IMR-90 (cell line): ENCODE measurements around the gene HJURP. TPM values are rescaled to one million over a fixed set of nuclear protein-coding genes. Genes with fewer than 3 reads are reported as not detected.

Experiments
- ATAC-seq: fragments of 200-7000 bp; cut with Tn5 transposase; 2 replicates; pipeline ENCODE4 v1.9.1; 2020; ENCODE audit warnings: low read depth, mild to moderate bottlenecking, moderate library complexity
- BruUV-seq: library from RNA; stranded (reverse); fragments of 400-500 nt; replicated peaks from 2 replicates; lab custom pipeline; 2021; lab: Mats Ljungman, UMichigan
- CTCF ChIA-PET: fragments of 300-600 bp; formaldehyde crosslinking; extraction: SDS; loops from one replicate; lab custom pipeline; 2021; ENCODE audit warnings: antibody characterized with exemption; lab: Yijun Ruan, JAX
- POLR2A ChIA-PET: fragments of 300-600 bp; sonication (Branson Sonifier 250); formaldehyde crosslinking; loops from one replicate; lab custom pipeline; 2022; ENCODE audit warnings: antibody characterized with exemption; ENCODE audit not compliant: unreplicated experiment; lab: Charles Lee
- DNase-seq: peaks from one replicate; pipeline ENCODE4 v3.0.0; 2013
- H2AFZ ChIP-seq: replicated peaks from 2 replicates; pipeline ENCODE3; 2013; ENCODE audit warnings: low read length, mild to moderate bottlenecking; ENCODE audit not compliant: poor library complexity
- H2AK5ac ChIP-seq: 2 replicates; pipeline ENCODE4 v1.6.1; 2013; ENCODE audit warnings: low read depth, low read length, inconsistent platforms
- H2AK9ac ChIP-seq: replicated peaks from 2 replicates; pipeline ENCODE3; 2013; ENCODE audit warnings: mild to moderate bottlenecking, low read depth, low read length, moderate library complexity; ENCODE audit not compliant: poor library complexity
- H2BK120ac ChIP-seq: 2 replicates; pipeline ENCODE4 v1.6.1; 2013; ENCODE audit warnings: low read depth, low read length, inconsistent platforms
- H2BK15ac ChIP-seq: 3 replicates; pipeline ENCODE4 v1.6.1; 2013; ENCODE audit warnings: low read depth, low read length, inconsistent platforms
- H2BK20ac ChIP-seq: 2 replicates; pipeline ENCODE4 v1.6.1; 2013; ENCODE audit warnings: low read depth, mild to moderate bottlenecking, inconsistent platforms, low read length, moderate library complexity
- H2BK5ac ChIP-seq: 2 replicates; pipeline ENCODE4 v1.6.1; 2013; ENCODE audit warnings: mild to moderate bottlenecking, low read depth, low read length, inconsistent platforms; ENCODE audit not compliant: poor library complexity, severe bottlenecking
- H3K14ac ChIP-seq: replicated peaks from 2 replicates; pipeline ENCODE4 v1.6.1; 2013; ENCODE audit warnings: low read depth, low read length, inconsistent platforms
- H3K18ac ChIP-seq: 2 replicates; pipeline ENCODE4 v1.6.1; 2013; ENCODE audit warnings: low read depth, low read length, control low read depth
- H3K23ac ChIP-seq: 2 replicates; pipeline ENCODE4 v1.6.1; 2013; ENCODE audit warnings: low read depth, low read length, inconsistent platforms
- H3K27ac ChIP-seq: 2 replicates; pipeline ENCODE4 v1.5.1; 2013; ENCODE audit warnings: mild to moderate bottlenecking, control low read depth, low read length; ENCODE audit not compliant: insufficient read depth
- H3K27me3 ChIP-seq: 2 replicates; pipeline ENCODE4 v1.6.1; 2013; ENCODE audit warnings: low read length; ENCODE audit not compliant: control insufficient read depth, insufficient read depth
- H3K36me3 ChIP-seq: 2 replicates; pipeline ENCODE4 v1.6.1; 2013; ENCODE audit warnings: low read length, mixed read lengths; ENCODE audit not compliant: control insufficient read depth, insufficient read depth
- H3K4ac ChIP-seq: 2 replicates; pipeline ENCODE4 v1.6.1; 2013; ENCODE audit warnings: low read depth, low read length, inconsistent platforms
- H3K4me1 ChIP-seq: 2 replicates; pipeline ENCODE4 v1.6.1; 2013; ENCODE audit warnings: low read length, mixed read lengths; ENCODE audit not compliant: control insufficient read depth, insufficient read depth
- H3K4me2 ChIP-seq: 2 replicates; pipeline ENCODE4 v1.6.1; 2013; ENCODE audit warnings: low read depth, mild to moderate bottlenecking, control low read depth, low read length, moderate library complexity
- H3K4me3 ChIP-seq: 2 replicates; pipeline ENCODE4 v1.5.1; 2013; ENCODE audit warnings: low read depth, mild to moderate bottlenecking, control low read depth, low read length, moderate library complexity; ENCODE audit not compliant: insufficient read depth
- H3K56ac ChIP-seq: 2 replicates; pipeline ENCODE4 v1.6.1; 2013; ENCODE audit warnings: low read length, inconsistent platforms; ENCODE audit not compliant: insufficient read depth; ENCODE audit errors: extremely low read depth
- H3K79me1 ChIP-seq, 2 experiments: 2 replicates each; pipeline ENCODE4 v1.6.1; 2013; ENCODE audit warnings: low read length in 2 of 2, inconsistent platforms in 1 of 2, low read depth in 1 of 2
- H3K9ac ChIP-seq: 2 replicates; pipeline ENCODE4 v1.6.1; 2013; ENCODE audit warnings: low read depth, low read length, control low read depth
- H3K9me1 ChIP-seq: 2 replicates; pipeline ENCODE4 v1.6.1; 2013; ENCODE audit warnings: low read length, inconsistent platforms; ENCODE audit not compliant: insufficient read depth
- H3K9me3 ChIP-seq: 2 replicates; pipeline ENCODE4 v1.6.1; 2013; ENCODE audit warnings: low read length; ENCODE audit not compliant: control insufficient read depth, insufficient read depth
- H4K20me1 ChIP-seq: 2 replicates; pipeline ENCODE4 v1.6.1; 2013; ENCODE audit warnings: low read length, inconsistent platforms; ENCODE audit not compliant: insufficient read depth
- H4K5ac ChIP-seq: 2 replicates; pipeline ENCODE4 v1.6.1; 2013; ENCODE audit warnings: mild to moderate bottlenecking, low read depth, low read length, control low read depth
- H4K8ac ChIP-seq, 2 experiments: 2 replicates each; pipeline ENCODE4 v1.6.1; 2013; ENCODE audit warnings: low read depth in 2 of 2, low read length in 2 of 2, control low read depth in 1 of 2, inconsistent platforms in 1 of 2
- H4K91ac ChIP-seq: 2 replicates; pipeline ENCODE4 v1.6.1; 2013; ENCODE audit warnings: low read depth, low read length, inconsistent platforms; ENCODE audit not compliant: insufficient read depth
- RAD21 ChIP-seq: IDR thresholded peaks from 2 replicates; pipeline ENCODE4 v1.6.1; 2012; ENCODE audit warnings: low read length, improper control_type of control experiment
- WGBS, 2 experiments: methylation state at CpG; one replicate each; pipeline versions ENCODE4 v1.1.5 to v1.1.7; 2013; ENCODE audit warnings: missing lambda C conversion rate in 2 of 2; ENCODE audit not compliant: insufficient read length in 1 of 2; ENCODE audit errors: extremely low coverage in 2 of 2; 5-methylcytosine and 5-hydroxymethylcytosine counted together
- dilution Hi-C: fragments of 300-500 bp; cut with HindIII; formaldehyde crosslinking; loops from one replicate; pipeline ENCODE4 v1.14.3; 2018; ENCODE audit warnings: low sequenced_read_pairs; ENCODE audit not compliant: unreplicated experiment
- in situ Hi-C: fragments of 300-500 bp; cut with MboI; formaldehyde crosslinking; loops from 3 replicates; pipeline ENCODE4 v1.14.3; 2019; ENCODE audit warnings: low sequenced_read_pairs, inconsistent platforms, mixed read lengths
- intact Hi-C: fragments of 100-400 bp; cut with micrococcal nuclease; formaldehyde crosslinking; loops from 2 replicates; pipeline ENCODE4 v1.10.0; 2022
- polyA plus RNA-seq, 3 experiments: library from polyadenylated mRNA; depleted of rRNA; stranded (reverse); fragments of >200 nt; gene quantifications; 2 replicates each; pipeline ENCODE4 v1.2.3, GENCODE V29; 2012; ENCODE audit warnings: low replicate concordance in 1 of 3
- total RNA-seq: library from RNA; depleted of rRNA; stranded (reverse); fragments of >200 nt; gene quantifications from 2 replicates; pipeline ENCODE4 v1.2.3, GENCODE V29; 2012

The HJURP gene
- total and polyA plus RNA-seq, 2 of the 4 experiments (the other 2 are of a cell fraction) = 22.6 to 26.5 TPM

DNA sequence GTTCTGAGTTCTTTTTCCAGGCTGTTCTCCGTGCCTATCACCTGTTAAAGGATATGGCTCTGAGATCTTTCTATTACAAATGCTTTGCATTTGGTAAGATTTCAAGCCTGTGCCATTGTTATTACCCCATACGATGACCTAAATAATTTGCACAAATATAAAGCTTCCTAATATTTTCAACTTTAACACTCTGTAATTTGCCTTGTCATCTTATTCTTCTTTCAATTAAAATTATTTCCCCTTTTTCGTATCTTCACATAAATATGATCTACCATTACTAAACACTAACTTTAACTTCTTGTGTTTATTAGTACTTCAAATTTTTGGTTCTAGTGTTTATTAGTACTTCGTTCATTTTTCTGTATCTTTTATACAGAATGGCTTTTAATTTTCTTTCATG is 17.1 kb upstream of the HJURP start:
- in situ Hi-C loops = no loop called here

More for the DNA sequence above, 17.1 kb upstream of the HJURP start:
- ChIA-PET CTCF (no interaction called here), POLR2A (no interaction called here)
- Histone ChIP-seq H4K91ac (no peak overlapping the region), H3K9ac (no peak overlapping the region), H3K27ac (no peak overlapping the region), H3K9me1 (no peaks in the 10 kb centered on the region), H3K9me3 (no peaks in the 10 kb centered on the region), H2AK5ac (no peak overlapping the region), H3K18ac (no peak overlapping the region), H2AK9ac (no peak overlapping the region), H3K4me1 (no peaks in the 10 kb centered on the region), H2BK120ac (no peak overlapping the region), H3K23ac (no peak overlapping the region), H3K4ac (no peak overlapping the region), H3K4me2 (no peak overlapping the region), H4K5ac (no peak overlapping the region), H3K4me3 (no peak overlapping the region), H3K27me3 (peaks cover 3% of the 10 kb centered on the region), H4K8ac (no peak overlapping the region), H2BK5ac (no peak overlapping the region), H2AFZ (no peak overlapping the region), H3K79me1 (peaks cover 0 to 6% of the 10 kb centered on the region in 2 experiments; a peak in 1 of 4 replicates), H4K20me1 (no peaks in the 10 kb centered on the region), H2BK15ac (no peak overlapping the region), H3K56ac (no peak overlapping the region), H3K14ac (no peak overlapping the region), H2BK20ac (no peak overlapping the region), H3K36me3 (0 out of 2 replicates have a peak, but pooled peaks cover 2% of the 10 kb centered on the region)
- no TSS peak for BruUV-seq
- TF ChIP-seq RAD21 = no peak
- 100% methylated on average over 1 of the region's 4 CpGs; no CpG with 5 or more reads in 1 of the 2 experiments for WGBS, 2 experiments
- dilution Hi-C loops (no loop called here), intact Hi-C loops (no loop called here)
- DNase-seq (no peak), ATAC-seq (no peak)
